Suprapubic skin (tissue), 4 donors: Measurements from ENCODE around the gene SPRR2F.
"Not testable (repeated sequence)": the region's sequence is repeated elsewhere in the genome, so short reads cannot be mapped to it uniquely, and the experiment has no call there.

Source experiments
- EP300 ChIP-seq: sonication (generic); formaldehyde crosslinking; IDR thresholded peaks from one replicate; pipeline ENCODE4 v1.6.1; 2017; ENCODE audit warnings: antibody characterized with exemption
- POLR2A ChIP-seq, 2 donors: fragments of 450-650 bp; IDR thresholded peaks; one replicate each; pipeline ENCODE4 v1.6.1; 2017; ENCODE audit warnings: antibody characterized with exemption in 2 of 2, mild to moderate bottlenecking in 2 of 2, moderate library complexity in 2 of 2
- POLR2AphosphoS5 ChIP-seq, 3 donors: sonication (generic); formaldehyde crosslinking; IDR thresholded peaks; one replicate each; pipeline ENCODE4 v1.6.1; 2017; ENCODE audit warnings: antibody characterized with exemption in 3 of 3
- TF ChIP-seq, protein P1 (sequence below), 2 donors: fragments of 200-600 bp in 1 of 2; fragments of 450-650 bp in 1 of 2; sonication (generic) in 1 of 2; IDR thresholded peaks; one replicate each; pipeline ENCODE4 v1.5.1; 2016 to 2019; ENCODE audit warnings: antibody characterized with exemption in 2 of 2, mild to moderate bottlenecking in 1 of 2, moderate library complexity in 1 of 2

DNA sequence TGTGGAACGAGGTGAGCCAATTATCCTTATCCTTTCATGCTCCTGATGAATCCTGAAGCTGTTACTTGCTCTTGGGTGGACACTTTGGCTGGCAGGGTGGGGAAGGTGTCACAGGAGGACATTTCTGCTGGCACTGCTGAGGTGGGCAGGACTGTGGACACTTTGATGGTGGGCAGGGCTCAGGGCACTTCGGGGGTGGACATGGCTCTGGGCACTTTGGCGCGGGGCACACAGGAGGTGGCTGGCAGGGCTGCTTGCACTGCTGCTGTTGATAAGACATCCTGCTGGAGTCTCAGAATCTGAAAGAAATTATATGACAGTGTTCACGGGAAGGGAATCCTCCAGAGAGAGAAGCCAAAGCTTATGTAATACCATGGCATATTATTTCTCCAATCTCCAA lies 862 bp downstream of the SPRR2F start:
- TF ChIP-seq, protein P1, sequence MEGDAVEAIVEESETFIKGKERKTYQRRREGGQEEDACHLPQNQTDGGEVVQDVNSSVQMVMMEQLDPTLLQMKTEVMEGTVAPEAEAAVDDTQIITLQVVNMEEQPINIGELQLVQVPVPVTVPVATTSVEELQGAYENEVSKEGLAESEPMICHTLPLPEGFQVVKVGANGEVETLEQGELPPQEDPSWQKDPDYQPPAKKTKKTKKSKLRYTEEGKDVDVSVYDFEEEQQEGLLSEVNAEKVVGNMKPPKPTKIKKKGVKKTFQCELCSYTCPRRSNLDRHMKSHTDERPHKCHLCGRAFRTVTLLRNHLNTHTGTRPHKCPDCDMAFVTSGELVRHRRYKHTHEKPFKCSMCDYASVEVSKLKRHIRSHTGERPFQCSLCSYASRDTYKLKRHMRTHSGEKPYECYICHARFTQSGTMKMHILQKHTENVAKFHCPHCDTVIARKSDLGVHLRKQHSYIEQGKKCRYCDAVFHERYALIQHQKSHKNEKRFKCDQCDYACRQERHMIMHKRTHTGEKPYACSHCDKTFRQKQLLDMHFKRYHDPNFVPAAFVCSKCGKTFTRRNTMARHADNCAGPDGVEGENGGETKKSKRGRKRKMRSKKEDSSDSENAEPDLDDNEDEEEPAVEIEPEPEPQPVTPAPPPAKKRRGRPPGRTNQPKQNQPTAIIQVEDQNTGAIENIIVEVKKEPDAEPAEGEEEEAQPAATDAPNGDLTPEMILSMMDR (IDR thresholded peaks at IDR 0.05) = not testable (repeated sequence)
- not testable (repeated sequence) for TF ChIP-seq POLR2AphosphoS5 (IDR thresholded peaks at IDR 0.05); POLR2A (IDR thresholded peaks at IDR 0.05); EP300
